Fibroblast of mammary gland (primary cell): ENCODE data around the gene ALDH3A2.

ENCODE experiments used
- DNase-seq: peaks from one replicate; pipeline ENCODE4 v3.0.0-alpha.2; 2010; ENCODE audit warnings: low read depth
- H3K4me3 ChIP-seq: 2 replicates; pipeline ENCODE4 v1.5.1; 2011; ENCODE audit warnings: low read depth, mild to moderate bottlenecking, low read length, moderate library complexity; ENCODE audit not compliant: control insufficient read depth
- CTCF ChIP-seq: conservative IDR thresholded peaks from 2 replicates; pipeline ENCODE4 v1.5.1; 2011; ENCODE audit warnings: low read depth, low read length, inconsistent platforms; ENCODE audit not compliant: control insufficient read depth, insufficient read depth

Gene ALDH3A2

DNA sequence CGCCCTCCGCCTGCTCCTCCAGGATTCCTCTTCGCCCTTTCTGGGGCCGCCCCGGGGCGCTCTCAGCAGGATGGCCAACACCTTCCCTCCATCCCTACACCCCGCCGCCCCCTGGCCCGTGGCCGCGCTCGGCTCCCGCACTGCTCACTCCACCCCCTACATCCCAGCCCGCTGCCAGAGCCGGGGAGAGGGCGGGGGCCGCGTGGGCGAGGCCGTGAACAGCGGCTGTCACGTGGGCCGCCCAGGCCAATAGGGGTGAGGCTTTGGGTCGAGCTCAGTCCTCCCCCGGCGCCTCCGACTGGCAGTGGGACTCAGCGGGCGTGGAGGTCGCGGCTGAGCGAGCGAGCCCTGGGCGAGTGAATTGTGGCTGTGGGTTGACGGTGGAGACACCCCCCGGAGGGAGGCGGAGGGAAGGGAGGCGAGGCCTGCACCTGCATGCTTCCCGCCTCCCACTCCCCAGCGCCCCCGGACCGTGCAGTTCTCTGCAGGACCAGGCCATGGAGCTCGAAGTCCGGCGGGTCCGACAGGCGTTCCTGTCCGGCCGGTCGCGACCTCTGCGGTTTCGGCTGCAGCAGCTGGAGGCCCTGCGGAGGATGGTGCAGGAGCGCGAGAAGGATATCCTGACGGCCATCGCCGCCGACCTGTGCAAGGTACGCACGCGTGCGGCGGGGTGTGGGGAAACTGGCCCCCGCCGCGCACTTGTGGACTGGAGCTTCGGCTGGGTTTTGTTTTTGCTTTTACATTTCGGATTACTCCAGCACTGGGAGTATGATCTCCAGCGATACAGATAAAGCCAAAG lies at the start of gene ALDH3A2:
TSS of gene ALDH3A2 (plus strand) at position 277 of the 799 bp plus-strand sequence. CDS start at position 498, 221 bp downstream.
- no peak for TF ChIP-seq CTCF
- peak within 1 kb of the TSS; percentile 71 for H3K4me3 ChIP-seq
- peak; percentile 89 for DNase-seq

DNA sequence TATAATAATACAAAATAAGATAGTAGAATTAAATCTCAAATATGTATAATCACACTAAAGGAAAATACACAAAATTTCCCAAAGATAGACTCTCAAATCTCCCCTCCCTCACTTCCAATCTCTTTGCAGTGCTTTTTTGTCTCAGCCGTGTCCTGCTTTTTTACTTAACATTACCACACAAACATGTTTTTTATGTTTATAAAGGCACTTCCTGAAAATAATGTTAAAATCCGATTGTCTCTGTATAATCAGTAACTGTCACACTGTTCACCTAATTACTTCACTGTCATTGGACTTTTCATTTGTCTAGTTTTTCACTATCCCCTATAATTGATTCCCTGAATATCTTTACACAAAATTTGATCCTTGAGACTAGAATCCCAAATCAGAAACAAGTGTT lies 38.2 kb upstream of the ALDH3A2 start:
- no peak for TF ChIP-seq CTCF
- no peak for DNase-seq
- H3K4me3 ChIP-seq = no peak overlapping the region

DNA sequence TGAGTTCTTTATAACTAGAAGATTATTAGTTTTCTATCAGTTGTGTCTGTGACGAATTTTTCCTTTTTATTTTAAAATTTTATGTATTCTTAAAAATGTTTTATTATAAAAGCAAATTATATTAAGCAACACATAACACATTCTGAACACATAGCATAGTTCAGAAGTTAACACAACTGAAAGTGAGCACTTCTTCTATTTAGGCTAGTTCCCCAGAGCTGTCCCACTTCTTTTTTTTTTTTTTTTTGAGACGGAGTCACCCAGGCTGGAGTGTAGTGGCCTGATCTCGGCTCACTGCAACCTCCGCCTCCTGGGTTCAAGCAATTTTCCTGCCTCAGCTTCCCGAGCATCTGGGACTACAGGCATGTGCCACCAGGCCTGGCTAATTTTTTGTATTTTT lies 37.7 kb upstream of the ALDH3A2 start:
- DNase-seq = no peak
- no peak for TF ChIP-seq CTCF
- H3K4me3 ChIP-seq = no peak overlapping the region

- H3K4me3 ChIP-seq = no peak overlapping the region
- DNase-seq = no peak
- no peak for TF ChIP-seq CTCF
Observed at GRCh38 chr17:19613979-19614378, 34.6 kb upstream of the ALDH3A2 start.

DNA sequence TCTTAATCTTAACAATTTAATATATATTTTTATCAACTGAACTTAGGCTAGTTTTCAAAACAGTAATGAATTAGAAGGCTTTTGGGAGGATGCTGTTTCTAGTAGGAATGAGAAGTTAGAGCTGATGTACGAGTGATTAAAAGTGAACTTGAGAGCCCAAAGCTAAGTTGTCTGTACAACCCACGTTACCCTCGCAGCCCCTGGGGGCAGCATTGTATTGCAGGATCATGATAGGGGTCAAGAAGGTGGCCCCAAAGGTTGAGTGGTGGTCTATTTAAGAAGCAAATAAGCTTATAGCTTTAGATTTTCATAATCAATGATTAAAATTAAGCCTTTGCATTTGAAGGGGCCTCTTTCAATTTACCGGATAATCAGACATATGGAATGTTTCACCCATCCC lies 33.7 kb upstream of the ALDH3A2 start:
- DNase-seq = no peak
- no peak for TF ChIP-seq CTCF
- no peak overlapping the region for H3K4me3 ChIP-seq

- H3K4me3 ChIP-seq = no peak overlapping the region
- TF ChIP-seq CTCF = no peak
- no peak for DNase-seq
Observed at GRCh38 chr17:19618015-19618414, 30.5 kb upstream of the ALDH3A2 start.
